ENCODE results near the gene RASSF3.

DNA sequence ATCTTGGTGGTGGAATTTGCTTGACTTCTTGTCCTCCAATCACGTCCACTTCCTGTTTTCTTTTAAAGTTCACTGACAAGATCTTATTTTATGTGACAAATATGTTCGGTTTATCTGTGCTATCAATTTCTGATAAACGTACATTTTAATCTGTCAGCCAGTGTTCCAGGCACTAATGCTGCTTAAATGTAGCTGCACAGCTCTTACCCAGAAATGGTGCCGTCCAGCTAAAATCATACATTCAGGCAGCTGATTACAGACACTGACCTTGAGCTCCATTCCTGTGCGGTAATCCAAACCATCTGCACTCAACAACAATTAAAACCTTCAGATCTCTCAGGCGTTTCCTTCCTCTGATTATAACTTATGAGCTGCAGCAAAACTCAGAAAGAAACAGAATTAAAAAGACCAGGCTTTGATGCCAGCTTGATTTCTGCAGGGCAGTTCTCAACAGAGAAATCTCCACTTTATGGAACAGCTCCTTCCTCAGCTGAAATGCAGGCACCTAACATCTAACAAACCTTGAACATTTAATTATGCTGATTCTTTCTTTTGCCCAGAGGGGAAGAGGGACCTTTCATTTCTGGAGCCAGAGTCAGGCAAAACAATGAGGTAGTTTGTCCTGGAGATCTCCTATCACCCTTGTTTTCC, 26.4 kb upstream of the RASSF3 start:
- no peak for TF ChIP-seq GABPA (IDR thresholded peaks at IDR 0.05; ENCODE audit: low read depth)
- TF ChIP-seq CTCF (IDR thresholded peaks at IDR 0.05; ENCODE audit: insufficient read depth, low read length): no peak
- TF ChIP-seq POLR2AphosphoS5 (IDR thresholded peaks at IDR 0.05; ENCODE audit: low read depth): no peak
- TF ChIP-seq, protein P1, sequence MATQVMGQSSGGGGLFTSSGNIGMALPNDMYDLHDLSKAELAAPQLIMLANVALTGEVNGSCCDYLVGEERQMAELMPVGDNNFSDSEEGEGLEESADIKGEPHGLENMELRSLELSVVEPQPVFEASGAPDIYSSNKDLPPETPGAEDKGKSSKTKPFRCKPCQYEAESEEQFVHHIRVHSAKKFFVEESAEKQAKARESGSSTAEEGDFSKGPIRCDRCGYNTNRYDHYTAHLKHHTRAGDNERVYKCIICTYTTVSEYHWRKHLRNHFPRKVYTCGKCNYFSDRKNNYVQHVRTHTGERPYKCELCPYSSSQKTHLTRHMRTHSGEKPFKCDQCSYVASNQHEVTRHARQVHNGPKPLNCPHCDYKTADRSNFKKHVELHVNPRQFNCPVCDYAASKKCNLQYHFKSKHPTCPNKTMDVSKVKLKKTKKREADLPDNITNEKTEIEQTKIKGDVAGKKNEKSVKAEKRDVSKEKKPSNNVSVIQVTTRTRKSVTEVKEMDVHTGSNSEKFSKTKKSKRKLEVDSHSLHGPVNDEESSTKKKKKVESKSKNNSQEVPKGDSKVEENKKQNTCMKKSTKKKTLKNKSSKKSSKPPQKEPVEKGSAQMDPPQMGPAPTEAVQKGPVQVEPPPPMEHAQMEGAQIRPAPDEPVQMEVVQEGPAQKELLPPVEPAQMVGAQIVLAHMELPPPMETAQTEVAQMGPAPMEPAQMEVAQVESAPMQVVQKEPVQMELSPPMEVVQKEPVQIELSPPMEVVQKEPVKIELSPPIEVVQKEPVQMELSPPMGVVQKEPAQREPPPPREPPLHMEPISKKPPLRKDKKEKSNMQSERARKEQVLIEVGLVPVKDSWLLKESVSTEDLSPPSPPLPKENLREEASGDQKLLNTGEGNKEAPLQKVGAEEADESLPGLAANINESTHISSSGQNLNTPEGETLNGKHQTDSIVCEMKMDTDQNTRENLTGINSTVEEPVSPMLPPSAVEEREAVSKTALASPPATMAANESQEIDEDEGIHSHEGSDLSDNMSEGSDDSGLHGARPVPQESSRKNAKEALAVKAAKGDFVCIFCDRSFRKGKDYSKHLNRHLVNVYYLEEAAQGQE (IDR thresholded peaks at IDR 0.05; ENCODE audit: insufficient replicate concordance, low read depth): no peak

All from HL-60 (cell line).